ENCODE results near the gene RCN1.

Gene RCN1

DNA sequence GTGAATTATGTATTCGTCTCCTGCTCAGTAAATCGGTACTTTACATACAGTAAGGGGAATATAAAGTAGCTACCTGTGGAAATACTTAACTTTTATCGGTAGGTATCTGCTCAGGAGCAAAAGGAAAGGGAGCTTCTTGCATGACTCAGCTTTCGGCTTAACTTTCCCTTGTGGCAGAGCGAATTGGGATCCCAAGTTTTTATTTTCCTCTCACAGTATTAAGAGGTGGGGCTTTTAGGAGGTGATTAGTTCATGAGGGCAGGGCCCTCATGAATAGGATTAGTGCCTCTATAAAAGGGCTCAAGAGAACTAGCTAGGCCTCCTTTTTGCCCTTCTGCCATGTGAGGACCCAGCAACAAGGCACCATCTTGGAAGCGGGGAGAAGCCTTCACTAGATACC is 18.7 kb downstream of the RCN1 start:
- no peak overlapping the region for H3K4me3 ChIP-seq (ENCODE audit: low read length)
- TF ChIP-seq, protein P1, sequence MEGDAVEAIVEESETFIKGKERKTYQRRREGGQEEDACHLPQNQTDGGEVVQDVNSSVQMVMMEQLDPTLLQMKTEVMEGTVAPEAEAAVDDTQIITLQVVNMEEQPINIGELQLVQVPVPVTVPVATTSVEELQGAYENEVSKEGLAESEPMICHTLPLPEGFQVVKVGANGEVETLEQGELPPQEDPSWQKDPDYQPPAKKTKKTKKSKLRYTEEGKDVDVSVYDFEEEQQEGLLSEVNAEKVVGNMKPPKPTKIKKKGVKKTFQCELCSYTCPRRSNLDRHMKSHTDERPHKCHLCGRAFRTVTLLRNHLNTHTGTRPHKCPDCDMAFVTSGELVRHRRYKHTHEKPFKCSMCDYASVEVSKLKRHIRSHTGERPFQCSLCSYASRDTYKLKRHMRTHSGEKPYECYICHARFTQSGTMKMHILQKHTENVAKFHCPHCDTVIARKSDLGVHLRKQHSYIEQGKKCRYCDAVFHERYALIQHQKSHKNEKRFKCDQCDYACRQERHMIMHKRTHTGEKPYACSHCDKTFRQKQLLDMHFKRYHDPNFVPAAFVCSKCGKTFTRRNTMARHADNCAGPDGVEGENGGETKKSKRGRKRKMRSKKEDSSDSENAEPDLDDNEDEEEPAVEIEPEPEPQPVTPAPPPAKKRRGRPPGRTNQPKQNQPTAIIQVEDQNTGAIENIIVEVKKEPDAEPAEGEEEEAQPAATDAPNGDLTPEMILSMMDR (IDR thresholded peaks at IDR 0.05; ENCODE audit: insufficient read depth, low read depth, low read length, missing control alignments), result no peak
- DNase-seq (ENCODE audit: low read depth), result no peak

DNA sequence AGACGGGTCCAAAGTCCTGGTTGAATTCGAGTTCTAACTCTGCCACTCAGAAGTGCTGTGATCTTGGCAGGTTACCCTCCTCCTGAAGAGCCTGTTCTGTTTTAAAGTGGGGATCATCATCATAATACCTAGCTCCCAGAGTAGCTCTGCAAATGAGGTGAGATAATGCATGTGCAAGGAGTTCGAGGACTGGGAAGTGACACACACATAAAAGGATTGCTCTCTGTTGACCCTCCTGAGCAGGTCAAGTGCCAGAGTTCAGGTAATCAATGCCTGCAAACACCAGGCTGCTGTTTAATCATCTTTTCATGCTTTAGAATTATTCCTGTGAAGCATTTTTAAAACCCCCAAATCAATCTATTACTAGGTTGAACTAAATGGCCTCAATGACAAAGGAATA is 19.9 kb downstream of the RCN1 start:
- H3K4me3 ChIP-seq (ENCODE audit: low read length), result no peak overlapping the region
- TF ChIP-seq, protein P1 (IDR thresholded peaks at IDR 0.05; ENCODE audit: insufficient read depth, low read depth, low read length, missing control alignments), result no peak
- DNase-seq (ENCODE audit: low read depth), result no peak

DNA sequence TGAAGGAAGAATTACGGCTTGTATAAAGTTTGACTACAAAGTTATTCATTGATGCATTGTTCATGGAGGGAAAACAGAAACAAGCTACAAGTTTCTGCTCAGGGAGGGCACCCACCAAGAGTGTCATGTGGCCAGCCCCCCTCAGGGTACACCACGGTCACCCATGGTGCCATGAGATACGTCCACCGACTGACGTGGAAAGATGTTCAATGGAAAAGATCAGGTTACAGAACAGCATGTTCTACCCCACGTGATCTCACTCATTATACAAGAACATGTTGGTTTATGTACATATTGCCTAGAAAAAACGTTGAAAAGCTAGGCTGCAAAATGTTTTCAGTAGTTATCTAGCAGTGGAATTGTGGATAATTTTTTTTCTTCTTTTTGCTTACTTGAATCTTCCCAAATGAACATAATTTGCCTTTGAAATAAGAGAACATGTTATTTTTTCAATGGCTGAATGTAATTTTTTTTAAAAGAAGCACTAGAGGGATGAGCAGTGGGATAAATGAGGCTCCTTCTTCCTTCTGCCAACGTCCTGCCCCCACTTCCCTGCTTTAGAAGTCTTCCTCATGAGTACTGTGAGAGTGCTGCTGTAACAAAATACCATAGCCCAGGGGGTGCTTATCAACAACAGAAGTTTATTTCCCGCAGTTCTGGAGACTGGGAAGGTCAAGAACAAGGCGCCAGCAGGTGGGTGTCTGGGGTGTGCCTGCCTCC is 22.5 kb downstream of the RCN1 start:
- TF ChIP-seq, protein P1 (IDR thresholded peaks at IDR 0.05; ENCODE audit: insufficient read depth, low read depth, low read length, missing control alignments), result no peak
- no peak overlapping the region for H3K4me3 ChIP-seq (ENCODE audit: low read length)
- no peak for DNase-seq (ENCODE audit: low read depth)

DNA sequence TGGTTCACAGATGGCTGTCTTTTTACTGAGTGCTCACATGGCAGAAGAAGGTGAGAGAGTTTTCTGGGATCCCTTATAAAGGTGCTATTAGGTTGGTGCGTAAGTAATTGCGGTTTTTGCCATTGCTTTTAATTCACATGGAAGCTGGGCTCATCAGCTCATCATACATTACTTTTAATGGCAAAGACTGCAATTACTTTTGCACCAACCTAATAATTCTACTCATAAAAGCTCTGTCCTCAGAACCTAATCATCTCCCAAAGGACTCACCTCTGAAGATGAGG is 23.0 kb downstream of the RCN1 start:
- TF ChIP-seq, protein P1 (IDR thresholded peaks at IDR 0.05; ENCODE audit: insufficient read depth, low read depth, low read length, missing control alignments), result no peak
- no peak overlapping the region for H3K4me3 ChIP-seq (ENCODE audit: low read length)
- no peak for DNase-seq (ENCODE audit: low read depth)

DNA sequence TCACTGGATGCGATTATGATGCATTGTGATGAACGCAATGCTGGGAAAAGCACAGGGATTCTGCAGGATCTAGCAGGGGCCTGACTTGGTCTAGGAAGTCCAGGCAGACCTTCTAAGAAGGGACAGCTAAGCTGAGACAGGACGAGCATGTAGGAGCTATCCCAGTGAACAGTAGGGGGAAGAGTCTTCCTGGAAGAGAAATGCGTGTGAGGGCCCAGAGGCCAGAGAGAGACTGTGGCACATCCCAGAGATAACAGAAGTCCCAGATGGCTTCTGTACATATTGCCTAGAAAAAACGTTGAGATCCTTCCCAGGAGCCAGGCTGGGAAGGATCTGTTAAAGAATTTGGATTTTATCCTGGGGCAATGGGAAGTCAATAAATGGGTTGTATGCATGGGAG is 24.6 kb downstream of the RCN1 start:
- TF ChIP-seq, protein P1 (IDR thresholded peaks at IDR 0.05; ENCODE audit: insufficient read depth, low read depth, low read length, missing control alignments), result no peak
- DNase-seq (ENCODE audit: low read depth), result no peak

DNA sequence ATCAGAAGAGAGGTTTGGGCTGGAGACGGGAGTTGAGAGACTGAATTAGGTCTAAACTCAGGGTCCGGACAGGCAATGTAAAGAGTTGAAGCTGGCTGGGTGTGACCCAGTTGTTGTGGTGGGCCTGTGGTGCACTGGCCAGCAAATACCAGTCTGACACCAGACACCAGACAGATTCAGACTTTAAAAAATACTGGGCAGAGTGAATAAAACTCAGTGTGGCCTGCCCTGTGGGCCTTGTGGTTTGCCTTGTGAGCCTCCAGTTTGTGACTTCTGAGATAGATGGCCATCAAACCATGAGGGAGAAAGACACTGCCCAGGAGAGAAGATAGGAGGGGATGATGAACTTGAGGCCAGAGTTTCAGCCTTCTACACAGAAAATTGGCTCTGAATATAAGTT is 25.8 kb downstream of the RCN1 start:
- TF ChIP-seq, protein P1 (IDR thresholded peaks at IDR 0.05; ENCODE audit: insufficient read depth, low read depth, low read length, missing control alignments), result no peak
- no peak overlapping the region for H3K4me3 ChIP-seq (ENCODE audit: low read length)
- no peak for DNase-seq (ENCODE audit: low read depth)

More for the DNA sequence above, 24.6 kb downstream of the RCN1 start:
- H3K4me3 ChIP-seq (ENCODE audit: low read length), result no peak overlapping the region
